ENCODE measurements around the gene MGAM2.

MGAM2 gene

DNA sequence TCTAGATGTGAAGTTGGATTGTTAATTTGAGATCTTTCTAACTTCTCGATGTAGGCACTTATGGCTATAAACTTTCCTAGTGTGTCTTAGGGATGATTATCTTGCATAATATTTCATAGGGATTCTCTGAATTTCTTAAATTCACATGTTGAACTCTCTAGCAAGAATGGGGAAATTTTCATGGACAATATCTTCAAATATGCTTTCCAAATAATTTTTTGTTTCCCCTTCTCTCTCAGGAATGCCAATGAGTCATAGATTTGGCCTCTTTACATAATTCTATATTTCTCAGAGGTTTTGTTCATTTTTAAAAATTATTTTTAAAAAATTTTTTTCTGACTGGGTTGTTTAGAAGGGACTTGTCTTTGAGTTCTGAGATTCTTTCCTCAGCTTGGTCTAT, 68.9 kb downstream of the MGAM2 start:
- DNase-seq, result no peak

DNA sequence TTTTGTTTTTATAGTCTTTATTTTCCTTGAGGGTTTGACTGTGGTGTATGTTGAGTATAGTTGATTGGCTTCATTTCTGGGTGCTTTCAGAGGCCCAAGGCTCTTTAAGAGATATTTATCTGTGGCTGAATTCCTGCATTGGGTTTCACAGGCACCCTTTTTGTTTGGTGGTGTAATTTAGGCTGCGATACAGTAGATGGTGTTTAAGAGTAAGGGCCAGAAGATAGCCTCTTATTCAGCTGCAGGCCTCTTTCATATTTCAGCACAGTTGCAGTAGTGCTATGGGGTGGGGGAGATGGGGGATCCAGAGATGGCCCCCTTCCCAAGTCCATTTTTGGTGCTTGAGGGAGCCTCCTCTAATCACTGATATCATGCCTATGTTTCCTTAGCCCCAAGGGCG, 69.7 kb downstream of the MGAM2 start:
- DNase-seq, result no peak

DNA sequence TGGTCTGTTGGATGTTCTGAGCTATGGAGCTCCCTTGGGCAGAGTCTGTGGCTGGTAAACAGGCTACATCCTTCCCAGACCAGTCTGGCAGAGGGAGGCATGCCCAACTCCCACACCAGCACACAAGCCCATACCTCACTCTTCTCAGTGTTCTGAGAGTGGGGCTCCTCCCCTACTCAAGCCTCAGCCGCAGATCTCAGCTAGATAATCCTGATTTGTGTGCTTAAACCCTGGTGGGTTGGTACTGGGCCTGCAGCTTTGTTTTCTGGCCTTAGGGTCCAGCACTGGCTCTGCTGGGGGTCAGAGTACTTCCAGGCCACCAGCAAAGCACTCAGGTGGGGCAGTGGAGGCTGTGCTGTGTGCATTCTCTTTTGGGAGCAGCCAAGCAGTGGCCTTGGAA, 70.4 kb downstream of the MGAM2 start:
- no peak for DNase-seq

DNA sequence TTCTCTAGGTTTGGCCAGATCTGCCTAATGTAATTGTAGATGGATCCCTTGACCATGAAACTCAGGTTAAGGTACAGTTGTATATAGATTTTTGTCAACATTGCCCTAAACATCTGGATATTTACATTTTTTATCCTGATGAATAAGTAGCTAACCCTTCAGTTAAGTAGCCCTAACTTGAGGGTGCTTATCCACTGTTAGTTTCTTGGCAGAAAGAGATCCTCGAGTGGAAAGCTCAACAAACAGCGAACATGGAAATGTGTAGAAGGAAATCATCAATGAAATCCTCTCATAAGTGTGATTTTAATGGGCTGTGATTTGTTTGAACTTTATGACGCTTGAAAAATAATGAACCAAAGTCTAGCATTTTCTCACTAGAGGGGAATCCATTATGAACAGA, 73.6 kb downstream of the MGAM2 start:
- no peak for DNase-seq

DNA sequence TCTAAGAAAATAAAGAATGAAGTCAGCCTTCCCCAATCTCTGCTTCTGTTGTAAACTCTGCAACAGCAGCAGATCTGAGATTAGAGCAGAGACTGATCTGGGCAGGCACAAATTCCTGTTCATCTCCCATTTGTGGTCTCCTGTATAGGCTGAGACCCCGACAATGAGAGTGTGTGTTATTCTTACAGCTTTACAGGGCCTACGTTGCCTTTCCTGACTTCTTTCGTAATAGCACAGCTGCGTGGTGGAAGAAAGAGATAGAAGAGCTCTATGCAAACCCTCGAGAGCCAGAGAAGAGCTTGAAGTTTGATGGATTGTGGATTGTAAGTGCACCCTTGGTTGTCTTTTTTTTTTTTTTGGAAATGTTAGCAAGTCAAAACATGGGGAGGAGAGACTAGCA, 74.3 kb downstream of the MGAM2 start:
- DNase-seq, result no peak

DNA sequence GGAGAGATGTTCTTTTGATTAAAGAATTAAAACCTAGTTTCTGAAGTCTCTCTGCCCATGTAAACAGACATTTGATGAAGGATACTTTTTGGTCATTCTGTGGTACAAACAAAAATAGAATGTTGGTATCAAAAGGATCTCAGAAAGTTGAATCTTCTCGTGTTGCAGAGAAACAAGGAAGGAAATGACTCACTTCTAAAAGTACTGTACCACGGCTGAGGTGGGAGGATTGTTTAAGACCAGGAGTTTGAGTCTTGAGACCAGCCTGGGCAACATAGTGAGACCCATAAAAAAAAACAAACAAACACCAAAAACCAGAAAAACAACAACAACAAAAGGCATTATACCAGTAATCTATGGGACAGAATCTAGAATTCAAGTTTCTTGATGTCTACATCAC, 76.6 kb downstream of the MGAM2 start:
- no peak for DNase-seq

DNA sequence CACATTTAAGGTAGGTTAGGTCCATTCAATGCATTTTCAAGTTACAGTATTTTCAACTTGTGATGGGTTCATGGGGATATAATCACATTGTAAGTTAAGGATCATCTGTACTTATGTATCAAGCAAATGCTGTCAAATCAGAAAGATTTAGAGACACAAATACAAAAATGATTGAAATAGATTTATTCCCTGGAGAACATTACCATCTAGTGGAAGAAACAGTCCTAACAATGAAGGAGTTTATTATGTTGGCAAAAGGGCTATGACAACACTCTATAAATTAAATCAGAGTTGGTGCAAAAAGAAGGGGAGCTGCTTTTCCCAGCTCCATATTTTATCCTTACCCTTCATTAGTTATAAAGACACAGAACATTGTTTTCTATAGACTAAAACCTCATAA, 77.3 kb downstream of the MGAM2 start:
- DNase-seq, result peak; percentile 14

DNA sequence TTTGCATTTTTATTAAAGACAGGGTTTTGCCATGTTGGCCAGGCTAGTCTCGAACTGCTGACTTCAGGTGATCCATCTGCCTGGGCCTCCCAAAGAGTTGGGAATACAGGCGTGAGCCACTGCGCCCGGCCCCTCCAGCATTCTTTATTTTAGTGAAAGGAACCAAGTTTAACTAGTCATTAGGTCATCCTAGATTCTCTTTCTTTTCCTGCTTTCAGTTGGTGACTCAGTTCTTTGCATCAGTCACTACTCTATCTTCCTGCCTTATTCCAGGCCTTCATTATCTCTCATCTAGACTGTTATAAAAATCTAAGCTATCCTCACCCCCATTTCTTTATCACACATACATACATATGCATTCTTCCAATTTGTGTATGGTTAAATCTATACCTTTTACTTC, 82.7 kb downstream of the MGAM2 start:
- no peak for DNase-seq

DNA sequence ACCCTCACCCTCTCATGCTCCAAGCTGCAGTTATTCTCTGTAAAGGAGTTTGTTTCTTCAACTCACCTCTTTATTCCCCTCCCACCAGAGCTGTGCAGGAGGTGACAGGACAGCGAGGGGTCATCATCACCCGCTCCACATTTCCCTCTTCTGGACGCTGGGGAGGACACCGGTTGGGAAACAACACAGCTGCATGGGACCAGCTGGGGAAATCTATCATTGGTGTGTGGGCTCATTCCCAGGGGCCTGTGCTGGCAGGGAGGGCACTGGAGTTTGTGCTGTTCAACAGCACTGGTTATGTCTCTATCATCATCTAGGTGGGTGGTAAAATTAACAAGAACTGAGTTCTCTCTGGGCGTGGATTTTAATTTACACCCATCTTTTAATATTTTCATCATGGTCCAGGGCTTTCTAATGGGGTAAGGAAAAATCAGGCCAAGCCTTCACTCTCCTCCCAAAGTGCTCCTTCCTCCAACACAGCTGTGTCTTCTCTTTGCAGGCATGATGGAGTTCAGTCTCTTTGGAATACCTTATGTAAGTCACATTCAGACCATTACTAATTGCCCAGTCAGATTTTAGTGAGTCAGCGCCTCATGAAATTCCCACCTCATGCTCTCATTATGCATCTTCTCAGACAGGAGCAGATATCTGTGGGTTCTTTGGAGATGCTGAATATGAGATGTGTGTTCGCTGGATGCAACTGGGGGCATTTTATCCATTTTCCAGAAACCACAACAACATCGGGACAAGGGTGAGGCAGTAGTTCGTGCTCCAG, 84.7 kb downstream of the MGAM2 start:
- no peak for DNase-seq

DNA sequence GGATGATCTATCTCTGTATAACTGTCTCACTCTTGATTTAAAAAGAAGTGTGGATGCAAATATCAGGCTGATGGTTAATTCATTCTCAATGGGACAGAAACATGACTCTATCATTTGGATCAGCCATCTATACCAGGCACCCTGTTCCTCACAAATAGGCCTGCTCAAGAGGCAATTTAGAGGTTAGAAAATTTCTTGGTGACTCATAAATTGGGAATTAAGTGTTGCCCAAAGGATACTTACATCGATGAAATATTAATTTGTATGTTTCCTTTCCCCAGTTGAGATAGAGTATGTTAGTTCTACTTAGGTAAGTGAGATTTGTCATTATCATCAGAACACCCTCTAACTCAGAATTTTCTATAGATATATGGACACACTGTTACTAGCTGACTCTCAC, 88.7 kb downstream of the MGAM2 start:
- no peak for DNase-seq

DNA sequence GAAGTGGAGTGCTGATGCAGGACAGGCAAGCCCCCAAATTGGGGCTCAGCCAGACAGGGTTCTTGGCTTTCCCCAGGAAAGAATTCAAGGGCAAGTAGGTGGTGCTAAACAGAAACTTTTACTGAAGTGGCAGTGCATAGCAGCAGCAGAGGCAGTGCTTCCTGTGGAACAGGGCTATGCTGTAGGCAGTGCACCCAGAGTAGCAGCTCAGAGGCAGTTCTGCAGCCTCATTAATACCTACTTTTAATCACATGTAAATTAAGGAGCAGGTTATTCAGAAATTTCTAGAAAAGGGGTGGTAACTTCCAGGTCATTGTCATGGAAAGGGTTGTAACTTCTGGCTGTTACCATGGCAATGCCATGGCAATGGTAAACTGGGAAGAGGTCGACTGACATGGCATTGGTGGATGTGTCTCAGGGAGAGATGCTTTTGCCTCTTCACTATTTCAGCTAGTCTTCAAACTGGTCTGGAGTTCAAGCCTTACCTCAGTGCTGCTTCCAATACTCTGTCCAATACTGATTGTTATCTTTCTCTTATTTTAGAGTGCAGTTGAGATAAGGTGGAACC, 117.1 kb downstream of the MGAM2 start:
- no peak for DNase-seq

DNA sequence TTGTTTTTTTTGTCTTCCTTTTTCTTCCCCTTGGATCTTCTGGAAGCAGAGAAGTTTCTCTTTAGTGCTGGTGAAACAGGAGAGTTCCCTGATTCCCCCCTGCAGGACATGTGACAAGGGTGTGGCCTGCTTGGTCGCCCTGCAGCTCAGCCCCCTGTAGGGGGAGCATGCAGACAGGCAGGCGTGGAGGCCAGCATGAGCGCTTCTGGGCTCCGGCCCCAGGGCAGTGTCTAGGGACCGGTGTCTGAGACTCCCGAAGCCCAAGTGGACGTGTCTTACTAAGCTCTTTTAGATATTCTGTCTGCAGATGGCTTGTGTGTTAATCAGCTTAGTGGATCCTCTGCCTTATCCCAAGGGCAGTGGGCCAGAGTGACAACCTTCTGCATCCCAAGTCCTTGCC, 120.2 kb downstream of the MGAM2 start:
- no peak for DNase-seq

DNA sequence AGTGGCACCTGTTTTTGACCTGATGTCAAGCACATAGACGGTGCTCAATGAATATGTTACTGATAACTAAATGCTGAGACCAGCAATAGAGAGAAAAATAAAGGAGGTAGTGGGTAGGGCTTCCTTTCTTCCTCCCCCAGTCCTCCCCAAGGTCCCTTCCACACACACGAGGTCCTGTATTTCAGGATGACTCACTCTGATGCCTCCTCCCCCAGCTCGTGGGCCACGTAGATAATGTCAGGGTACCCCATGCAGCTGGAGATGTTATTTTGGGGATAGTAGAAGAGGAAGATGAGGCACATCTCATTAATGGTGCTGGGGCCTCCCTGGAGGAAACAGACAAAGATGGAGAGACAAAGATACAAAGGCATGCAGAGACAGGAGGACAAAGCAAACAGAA, 129.0 kb downstream of the MGAM2 start:
- DNase-seq, result no peak

DNA sequence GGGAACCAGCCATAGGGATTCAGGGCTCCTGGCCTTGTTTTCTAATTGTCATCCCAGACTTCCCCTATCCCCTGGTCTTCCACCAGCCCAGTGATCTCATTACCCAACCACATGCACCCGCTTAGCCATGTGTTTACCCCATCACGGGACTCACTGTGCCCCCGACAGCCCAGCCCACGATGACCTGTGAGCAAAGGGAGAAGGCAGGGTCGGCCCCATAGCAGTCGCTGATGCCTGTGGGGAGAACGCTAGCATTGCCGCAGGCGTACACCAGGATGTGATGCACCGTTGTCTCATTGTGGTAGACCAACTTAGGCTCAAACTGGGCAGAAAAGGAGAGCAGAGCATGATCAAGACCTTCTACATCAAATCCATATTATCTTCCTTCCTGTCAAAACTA, 132.3 kb downstream of the MGAM2 start:
- no peak for DNase-seq

DNA sequence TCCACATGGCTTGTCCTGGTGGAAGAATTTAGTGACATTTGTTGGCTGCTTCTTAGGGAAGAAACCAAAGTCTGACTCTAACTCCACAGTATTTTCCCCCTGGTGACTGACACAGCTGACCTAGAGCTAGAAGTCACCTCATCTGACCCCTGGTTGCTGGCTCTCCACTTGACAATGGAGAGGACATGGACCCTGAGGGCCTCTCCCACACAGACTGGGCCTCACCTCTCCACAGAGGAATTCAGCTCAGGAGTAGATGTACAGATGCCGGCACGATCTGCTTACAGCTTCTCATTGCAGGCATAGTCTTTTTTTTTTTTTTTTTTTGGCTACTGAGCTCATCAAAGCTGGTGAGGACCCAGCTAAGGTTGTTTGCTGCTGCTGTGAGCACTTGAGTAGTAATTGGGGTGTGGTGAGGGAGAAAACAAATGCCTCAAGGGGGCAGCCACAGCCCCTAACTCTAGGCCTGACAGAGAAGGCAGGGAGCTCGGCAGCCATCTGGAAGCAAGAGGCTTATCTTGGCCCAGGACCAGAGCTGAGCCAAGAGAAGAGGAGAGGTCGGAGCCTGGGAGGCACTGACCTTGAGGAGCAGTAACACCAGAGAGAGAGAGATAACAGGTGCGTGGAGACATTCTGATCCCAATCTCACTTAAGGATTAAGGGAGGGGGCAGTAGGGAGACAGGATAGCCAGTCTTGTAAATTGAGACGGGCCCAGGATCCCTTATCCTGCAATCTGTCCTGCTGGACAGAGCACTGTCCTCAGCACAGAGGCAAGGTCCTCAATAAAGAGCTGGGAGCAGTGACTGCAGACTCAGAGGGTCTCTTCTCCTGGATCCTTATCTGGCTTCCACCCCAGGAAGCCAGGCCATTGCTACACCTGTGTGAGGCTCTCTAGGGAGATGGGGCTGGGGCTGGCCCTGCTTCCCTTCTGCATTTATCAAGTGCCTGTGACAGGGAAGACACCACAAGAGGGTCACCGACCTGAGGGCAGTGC, 136.9 kb downstream of the MGAM2 start:
- no peak for DNase-seq

DNA sequence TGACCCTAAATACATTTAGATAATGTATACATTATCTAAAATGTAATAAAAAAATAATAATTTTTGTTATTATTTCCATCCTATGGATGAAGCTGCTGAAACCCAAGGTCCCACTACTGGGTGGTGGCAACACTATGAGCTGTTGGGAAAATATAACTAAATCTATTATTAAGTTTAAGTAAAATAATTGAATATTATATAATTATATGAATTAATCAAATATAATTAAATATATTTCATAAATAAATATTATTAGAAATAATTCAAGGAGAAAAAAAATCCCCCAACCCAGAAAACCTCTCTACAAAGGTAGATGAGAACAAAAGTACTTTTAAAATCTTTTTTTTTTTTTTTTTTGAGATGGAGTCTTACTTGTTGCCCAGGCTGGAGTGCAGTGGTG, 138.4 kb downstream of the MGAM2 start:
- DNase-seq, result no peak

DNA sequence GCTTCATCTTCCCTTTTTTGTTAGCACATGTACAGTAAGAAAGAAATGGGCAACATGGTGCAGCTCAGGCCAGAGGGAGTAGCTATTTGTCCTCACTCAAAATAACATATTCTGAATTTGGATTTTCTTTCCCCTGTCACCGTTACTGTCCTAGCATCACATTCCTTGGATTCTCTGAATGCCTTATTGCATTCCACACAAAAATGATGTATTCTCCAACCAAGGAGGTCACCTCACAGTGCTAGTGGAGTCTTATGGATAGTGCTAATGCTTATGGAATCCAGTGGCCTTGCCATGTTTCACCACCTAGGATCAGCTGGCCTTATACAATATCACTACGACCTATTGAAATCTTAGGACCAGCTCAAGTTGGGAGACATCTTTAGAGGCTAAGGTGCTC, 139.2 kb downstream of the MGAM2 start:
- no peak for DNase-seq

DNA sequence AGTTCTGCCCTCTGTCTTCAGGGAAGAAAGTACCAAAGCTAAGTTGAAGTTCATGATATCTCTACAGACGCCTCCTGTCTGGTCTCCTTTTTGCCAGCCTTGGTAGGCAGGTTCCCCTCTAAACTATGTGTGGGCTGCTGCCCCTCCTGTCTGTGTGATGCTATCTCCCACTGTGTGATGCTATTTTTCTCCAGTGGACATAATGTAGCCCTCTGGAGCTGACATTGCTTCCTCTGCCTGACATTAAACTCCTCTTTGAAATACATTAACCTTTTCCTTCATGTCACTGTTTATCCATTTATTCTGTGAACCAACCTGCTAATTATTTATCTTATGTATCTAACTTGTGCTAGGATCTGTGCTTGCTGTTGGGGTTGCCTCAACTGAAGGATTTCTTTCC, 146.4 kb downstream of the MGAM2 start, which contains the start of gene PRSS58:
PRSS58 (minus strand) TSS at position 101 of the 400 bp plus-strand sequence. CDS start 351 bp downstream, outside the sequence.
- no peak for DNase-seq

DNA sequence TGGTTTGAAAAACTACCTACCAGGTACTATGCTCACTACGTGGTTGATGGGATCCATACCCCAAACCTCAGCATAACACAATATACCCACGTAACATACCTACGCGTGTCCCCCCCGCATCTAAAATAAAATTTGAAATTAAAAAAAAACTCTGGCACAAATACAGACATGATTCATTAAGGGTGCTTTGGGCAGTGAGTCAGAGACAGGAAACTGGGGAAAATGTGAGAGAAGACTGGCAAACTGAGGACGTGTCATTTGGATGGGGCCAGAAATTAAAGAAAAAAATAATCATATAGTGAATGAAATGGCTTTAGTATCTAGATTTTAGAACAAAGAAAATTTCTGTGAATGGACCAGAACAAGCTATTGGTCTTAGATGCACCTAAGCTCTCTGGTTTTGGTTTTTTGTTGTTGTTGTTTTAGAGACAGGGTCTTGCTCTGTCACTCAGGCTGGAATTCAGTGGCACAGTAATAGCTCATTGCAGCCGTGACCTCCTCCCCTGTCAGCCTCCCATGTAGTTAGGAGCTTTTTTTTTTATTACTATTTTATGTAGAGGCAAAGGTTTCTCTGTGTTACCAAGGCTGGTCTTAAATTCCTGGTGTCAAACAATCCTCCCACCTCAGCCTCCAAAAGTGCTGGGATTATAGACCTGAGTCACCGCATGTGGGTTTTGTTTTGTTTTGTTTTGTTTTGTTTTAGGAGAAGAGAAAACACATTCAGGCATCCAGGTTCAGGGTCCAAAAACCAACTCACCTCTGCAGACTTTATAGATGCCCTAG, 152.3 kb downstream of the MGAM2 start:
- no peak for DNase-seq

All from NCI-H526 treated with DMSO at 0.1 percent for 48 hours (cell line).